GM10847 (cell line): ENCODE results near the gene PITPNM1.

Source experiments
- POLR2A ChIP-seq: IDR thresholded peaks from 2 replicates; pipeline ENCODE4 v1.6.1; 2011; ENCODE audit not compliant: insufficient read length; ENCODE audit errors: extremely low read depth

The PITPNM1 gene

DNA sequence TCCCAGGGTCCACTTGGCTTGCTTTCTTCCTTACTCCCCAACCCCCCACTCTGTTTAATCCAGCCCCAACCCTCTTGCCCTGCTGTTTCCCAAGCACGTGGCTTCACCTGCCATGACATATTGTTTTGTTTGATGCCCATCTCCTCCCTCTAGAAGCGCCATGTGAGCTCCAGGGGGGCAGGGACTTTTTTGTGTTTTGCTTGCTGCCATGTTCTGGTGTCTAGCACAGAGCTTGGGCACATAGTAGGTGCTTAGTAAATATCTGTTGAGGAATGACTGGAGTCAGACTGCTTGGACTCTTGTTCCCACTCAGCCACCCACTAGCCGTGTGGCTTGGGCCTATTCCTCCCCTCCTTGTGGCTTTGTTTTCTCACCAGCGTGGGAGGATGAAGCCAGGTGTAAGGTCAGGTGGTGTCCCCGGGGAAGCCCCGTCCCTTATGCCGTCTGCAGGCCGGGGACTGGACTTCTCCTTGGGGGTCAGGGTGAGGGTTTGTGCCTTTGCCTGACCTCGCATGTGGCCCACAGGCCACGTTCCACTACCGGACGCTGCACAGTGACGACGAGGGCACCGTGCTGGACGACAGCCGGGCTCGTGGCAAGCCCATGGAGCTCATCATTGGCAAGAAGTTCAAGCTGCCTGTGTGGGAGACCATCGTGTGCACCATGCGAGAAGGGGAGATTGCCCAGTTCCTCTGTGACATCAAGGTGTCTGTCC is 18.5 kb downstream of the PITPNM1 start:
- TF ChIP-seq POLR2A = no peak

DNA sequence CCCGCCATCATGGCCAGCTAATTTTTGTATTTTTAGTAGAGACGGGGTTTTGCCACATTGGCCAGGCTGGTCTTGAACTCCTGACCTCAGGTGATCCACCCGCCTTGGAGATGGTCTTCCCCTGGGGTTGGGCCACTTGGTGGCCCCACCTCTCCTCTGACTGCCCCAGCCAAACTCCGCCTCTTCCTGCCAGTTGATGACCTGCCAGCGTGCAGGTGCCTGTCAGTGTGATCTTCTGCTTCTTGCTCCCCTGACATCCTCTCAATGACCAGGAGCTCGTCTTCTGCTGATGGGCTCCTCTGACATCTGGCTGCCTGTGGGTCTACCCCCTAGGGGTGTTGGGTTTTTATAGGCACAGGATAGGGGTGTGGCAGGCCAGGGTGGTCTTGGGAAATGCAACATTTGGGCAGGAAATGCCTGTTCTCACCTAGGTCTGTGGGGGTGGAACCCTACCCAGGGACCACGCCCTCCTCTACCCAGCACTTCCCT is 19.2 kb downstream of the PITPNM1 start:
- TF ChIP-seq POLR2A = peak; percentile 48

DNA sequence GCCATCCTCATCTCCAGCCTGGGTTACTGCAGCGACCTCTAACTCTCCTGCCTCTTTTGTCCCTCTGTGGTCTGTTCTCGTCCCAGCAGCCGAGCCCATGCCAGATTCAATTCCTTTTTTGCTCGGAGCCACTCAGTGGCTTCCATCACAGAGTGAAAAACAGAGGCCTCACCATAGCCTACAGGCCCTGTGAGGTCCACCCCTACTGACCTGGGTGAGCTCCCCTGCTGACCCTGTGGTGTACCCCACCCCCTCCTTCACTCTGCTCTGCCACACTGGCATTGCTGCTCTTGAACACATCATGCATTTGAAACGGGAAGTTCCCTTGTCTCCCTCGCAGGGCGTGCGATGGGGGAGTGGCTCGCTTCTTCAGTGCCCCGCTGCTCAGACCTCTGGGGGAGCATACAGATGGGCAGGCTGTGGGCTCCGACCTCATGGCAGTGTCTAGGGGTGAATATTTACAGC is 20.3 kb downstream of the PITPNM1 start:
- peak; percentile 33 for TF ChIP-seq POLR2A

DNA sequence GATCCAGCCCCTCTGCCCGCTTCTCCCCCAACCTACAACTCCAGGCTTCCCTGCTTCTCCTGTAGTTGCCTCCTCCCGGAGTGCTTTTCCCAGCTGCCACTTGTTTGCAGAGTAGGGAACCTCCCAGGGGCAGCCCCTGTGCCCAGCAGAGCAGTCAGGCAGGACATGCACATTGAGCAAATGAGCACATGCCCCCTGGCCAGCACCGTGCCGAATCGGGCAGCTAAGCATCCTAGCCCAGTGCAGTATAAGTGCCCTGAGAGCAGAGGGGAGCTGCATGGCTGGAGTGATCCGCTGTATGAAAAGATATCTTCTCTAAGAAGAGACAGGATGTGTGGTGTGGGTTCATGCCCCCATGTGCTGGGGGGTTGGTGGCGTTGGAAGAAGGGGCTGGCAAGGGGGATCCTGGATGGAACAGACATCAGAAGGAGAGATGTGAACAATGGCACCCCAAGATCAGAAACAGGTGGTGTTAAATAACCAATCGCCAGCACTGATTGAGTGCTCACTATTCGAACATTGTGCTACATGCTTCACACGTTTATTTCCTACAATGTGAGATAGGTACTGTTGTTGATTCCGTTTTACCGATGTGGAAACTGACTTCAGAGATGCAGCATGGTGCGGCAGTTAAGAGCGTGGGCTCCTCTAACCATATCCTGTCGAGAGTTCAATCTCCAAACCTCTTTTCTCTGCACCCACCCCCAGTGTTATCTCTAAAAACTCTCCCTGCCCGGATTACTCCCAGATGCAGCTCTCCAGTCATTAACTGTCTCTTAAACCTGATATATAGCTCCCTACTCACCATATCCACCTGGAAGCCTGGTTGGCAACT is 21.1 kb downstream of the PITPNM1 start:
- TF ChIP-seq POLR2A = no peak

DNA sequence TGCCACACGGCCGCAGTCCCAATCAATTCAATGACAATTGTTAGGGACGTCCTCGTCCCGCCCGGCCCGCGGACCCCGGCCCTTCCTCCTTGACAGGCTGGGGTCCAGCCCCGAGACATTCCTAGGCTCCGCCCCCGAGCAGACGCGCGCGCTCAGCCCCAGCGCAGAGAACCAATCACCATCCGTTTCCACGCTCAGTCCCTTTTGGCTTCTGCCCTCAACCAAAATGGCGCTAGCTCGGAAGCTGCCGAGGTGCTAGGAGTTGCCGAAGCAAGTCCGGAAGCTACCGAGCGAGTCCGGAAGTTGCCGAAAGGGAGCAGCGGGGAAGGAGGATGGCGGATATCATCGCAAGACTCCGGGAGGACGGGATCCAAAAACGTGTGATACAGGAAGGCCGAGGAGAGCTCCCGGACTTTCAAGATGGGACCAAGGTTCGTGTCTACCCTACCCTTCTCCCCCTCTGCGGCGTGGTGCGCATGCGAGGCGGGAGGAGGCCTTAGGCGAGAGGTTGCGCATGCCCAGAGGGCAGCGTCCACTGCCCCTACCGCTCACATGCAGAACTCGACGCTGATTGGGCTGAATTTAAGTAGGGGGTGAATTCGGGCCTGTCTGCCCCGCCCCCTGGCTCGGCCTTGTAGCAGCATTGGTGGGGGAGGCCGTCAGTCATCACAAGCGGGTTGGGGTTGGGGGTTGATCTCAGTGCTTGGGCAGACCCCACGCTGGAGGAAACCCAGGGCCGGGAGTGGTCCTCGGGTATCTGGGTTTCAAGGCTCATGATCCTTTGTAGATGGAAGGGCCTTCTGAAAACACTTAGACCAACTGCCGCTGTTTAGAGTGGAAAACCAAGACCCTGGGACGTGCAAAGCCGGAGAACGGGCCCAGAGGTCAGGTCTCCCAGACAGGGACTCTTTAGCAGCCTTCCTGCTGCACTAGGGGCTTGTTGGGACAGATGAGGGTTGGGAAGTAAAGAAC is 22.1 kb downstream of the PITPNM1 start, which contains the start of gene AIP:
Gene AIP, plus strand, starts transcription at position 200 of the 972 bp plus-strand sequence. Its CDS starts 133 bp downstream, at position 333.
- peak; percentile 51 for TF ChIP-seq POLR2A

DNA sequence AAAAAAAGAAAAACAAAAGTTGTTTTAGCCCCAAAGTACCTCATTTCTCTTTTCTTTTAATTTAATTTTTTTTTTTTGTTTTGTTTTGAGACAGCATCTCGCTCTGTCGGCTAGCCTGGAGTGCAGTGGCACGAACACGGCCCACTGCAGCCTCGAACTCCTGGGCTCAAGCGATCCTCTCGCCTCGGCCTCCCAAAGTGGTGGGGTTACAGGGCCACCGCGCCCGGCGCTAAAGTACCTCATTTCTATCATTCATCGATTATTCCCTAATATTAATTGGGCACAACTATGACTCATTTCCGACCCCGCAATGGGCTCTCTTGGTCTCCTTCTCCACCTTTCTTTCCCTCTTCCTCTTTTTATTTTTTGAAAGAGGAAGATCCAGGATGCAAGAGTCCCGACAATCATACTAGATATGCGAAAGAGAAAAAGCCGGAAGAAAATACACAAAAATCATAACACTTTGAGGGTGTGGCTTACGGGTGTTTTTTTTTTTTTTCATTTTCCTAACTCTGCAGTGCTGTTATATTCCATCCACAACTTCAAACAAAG is 22.8 kb downstream of the PITPNM1 start:
- no peak for TF ChIP-seq POLR2A

DNA sequence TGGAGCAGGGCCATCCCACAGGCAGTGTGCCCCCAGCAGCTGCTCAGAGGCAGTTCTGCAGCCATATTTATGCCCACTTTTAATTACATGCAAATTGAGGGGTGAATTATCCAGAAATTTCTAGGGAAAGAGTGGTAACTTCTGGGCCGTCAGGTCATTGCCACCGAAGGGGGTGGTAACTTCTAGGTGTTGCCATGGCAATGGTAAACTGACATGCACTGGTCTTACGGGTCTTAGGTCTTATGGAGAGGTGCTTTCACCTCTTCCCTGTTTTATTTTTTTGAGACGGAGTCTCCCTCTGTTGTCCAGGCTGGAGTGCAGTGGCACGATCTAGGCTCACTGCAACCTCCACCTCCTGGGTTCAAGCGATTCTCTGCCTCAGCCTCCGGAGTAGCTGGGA is 32.3 kb downstream of the PITPNM1 start:
- no peak for TF ChIP-seq POLR2A

DNA sequence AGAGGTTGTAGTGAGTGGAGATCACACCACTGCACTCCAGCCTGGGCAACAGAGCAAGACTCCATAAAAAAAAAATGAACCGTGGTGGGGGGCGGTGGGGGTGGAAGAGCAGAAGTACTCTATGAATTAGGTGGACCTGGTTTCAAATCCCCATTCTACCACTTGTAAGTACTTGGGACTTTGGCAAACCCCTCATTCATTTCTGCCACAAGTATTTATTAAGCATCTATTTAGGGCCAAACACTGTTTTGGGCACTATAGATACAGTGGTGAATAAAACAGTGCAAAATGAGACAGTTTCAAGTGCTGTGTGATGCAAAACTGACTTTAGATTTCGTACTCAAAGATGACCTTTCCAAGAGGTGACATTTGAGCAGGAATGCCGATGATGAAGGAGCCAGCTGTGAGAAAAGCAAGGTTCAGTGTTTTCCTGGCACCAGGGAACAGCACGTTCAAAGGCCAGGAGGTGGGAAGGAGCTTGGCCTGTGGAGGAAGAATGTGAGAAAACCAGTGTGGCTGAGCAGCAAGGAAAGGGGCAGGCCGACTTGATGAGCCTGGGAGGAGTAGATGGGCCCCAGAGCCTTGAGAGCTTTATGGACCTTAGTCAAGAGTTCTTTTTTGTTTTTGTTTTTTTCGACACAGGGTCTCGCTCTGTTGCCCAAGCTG is 34.7 kb downstream of the PITPNM1 start:
- TF ChIP-seq POLR2A = no peak

DNA sequence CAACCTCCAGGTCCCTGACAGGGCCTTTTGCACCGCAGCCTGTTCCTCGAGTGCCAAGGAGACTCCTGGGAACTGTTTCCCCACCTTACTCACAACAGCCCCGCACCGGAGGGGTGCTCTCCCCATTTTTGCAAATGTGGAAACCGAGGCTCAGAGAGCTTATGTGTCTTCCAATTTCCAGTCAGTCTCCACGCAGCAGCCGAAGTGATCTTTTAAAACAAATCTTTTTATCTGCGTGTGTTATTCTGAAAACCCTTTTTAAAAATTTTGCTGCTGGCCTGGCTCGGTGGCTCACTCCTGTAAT is 35.7 kb downstream of the PITPNM1 start:
- no peak for TF ChIP-seq POLR2A

DNA sequence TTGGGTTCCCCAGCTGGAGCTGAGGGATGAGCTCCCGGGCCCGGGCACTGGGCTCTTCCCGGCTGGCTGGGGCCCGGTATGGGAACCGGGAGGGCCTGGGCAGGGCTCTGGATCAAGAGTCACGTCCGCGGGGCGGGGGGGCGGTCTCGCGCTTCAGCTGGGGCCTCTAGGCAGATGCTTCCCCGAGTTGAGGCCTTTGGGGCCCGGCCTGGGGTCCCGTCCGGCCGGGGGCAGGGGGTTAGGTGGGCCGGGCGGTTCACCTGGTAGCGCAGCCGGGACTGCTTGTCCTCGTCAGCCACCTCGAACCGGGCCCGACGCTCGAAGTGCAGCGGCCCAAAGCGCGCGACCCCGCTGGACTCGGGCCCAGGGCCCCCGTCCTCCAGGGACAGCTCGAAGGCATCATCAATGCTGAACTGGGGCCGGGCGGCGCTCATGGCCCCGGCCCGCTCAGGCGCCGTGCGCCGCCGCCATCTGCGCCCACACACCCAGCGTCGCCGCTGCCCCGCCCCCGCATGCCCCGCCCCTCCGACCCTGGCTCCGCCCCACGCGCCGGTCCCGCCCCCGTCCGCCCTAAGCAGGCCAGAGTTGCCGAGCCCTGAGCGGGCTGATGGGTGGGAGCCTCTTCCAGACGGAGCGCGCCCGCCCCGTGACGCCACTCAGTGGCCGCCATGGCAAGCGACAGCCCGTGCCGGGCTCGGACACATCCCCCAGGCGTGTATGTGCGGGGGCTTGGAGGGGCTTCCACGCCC is 36.2 kb downstream of the PITPNM1 start, which contains the start of gene TMEM134:
Gene TMEM134, minus strand, starts transcription at position 493 of the 749 bp plus-strand sequence. Its CDS starts 59 bp downstream, at position 434.
- TF ChIP-seq POLR2A = peak; percentile 68

DNA sequence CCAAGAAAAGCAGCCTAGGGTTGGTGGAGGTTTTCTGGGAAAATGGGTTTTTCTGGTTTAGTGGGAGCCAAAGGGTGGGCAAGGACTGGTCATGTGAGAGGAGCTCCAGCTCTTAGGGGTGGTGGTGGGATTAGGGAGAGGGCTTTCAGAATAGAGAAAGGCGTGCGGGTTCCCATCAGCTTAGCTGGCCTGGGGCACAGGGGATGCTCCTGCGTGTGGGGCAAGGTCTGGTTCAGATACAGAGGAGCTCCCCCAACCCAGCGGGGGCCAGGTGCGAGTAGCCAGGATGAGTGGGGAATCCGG is 36.8 kb downstream of the PITPNM1 start:
- TF ChIP-seq POLR2A = no peak

DNA sequence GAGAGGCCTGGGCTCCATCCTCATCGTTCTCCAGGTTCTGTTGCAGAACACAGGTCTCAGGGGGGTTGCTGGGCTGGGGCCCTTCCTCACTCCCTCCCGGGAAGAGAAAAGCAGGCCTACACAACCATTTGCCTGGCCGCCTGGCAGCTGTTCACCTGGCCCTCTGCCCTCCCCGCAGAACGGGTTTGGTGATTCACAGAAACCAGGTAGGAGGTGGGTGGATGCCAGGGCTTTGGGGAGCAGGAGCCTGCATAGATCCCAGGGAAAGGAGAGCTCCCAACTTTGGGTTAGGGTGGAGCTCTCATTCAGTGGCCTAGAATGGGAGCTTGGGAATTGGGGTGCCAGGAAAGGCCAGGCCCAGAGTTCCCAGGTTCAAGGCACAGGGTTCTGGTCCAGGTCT is 37.1 kb downstream of the PITPNM1 start:
- TF ChIP-seq POLR2A = no peak

DNA sequence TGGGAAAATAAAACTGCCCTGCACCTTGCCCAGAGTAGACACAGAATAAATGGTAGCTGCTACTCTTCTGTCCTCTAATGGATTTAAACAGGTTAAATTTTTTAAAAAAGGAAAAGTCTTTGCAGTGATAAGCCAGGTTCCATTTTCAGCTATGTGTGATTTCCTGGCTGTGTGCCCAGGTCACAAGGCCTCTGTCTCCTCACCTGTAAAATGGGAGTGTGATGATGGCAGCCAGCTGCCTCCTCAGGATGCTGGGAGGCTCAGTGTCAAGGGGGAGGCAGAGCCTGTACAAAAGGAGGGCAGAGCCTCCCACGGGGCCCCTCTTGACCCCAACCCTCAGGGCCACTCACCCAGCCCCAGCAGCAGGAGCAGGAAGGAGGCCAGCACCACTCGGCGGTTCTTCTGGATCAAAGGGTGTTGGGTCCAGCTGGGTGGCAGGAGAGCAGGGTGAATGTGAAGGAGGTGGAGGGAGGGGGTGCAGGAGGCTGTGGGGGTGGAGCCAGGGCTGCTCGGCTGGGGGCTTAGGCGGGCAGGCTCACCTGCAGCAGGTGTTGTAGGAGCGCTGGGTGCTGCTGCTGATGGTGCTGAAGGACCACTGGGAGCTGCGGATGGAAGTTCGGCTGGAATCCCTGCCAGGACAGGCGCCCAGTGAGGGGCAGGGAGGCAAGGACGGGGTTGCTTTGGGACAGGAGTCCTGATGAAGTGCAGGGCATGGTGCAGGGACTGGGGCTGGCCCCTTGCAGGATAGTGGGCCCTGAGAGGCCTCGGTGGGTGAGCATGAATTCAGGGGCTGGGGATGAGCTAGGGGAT is 38.0 kb downstream of the PITPNM1 start:
- no peak for TF ChIP-seq POLR2A
